Measurements from ENCODE around the gene C19orf12.
"Not testable (repeated sequence)": the region's sequence is repeated elsewhere in the genome, so short reads cannot be mapped to it uniquely, and the experiment has no call there.

The C19orf12 gene

DNA sequence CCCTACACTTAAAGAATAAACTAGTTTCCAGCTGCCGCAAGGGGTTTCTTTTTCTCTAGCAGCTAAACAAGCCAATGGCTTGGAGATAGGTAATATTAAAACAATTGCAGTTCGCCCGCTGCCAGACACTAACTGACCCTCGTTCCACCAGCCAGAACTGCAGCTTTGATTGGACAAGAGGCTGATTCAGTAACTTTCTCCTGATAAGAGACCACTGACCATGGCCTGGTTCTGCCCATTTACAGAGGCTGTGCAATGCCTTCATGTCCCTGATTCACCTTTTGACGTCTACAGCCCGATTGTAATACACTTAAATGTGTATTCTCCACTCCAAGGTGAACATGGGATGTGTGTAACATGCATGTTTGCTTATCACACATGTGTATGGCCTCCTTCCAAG lies 12.8 kb upstream of the C19orf12 start:
- DNase-seq, result no peak

- no peak for DNase-seq
Measured at GRCh38 chr19:29724746-29725145, 9.7 kb upstream of the C19orf12 start.

DNA sequence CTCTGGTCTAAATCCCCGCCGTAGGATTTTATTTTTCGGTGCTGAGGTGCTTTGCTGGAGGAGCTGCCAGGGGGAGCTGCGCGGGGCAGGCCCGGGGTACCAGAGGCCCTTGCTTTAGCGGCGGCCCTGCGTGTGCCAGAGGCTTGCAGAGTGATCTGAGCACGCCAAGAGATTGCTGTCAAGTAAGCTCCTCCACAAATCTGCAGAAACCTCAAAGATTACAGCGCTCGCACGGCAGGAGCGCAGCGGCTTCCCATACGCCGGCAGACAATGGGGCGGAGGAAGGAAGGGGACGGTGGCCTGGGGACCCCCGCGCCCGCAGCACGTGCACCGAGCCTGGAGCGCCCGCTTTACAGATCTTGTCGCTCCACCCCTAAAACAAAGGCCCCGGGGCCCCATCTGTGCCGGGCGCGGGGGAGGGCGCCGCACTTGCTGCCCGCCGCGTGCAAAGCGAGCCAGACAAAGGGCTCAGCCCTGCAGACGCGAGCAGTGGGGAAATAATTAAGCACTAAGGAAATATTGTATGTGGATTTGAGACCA lies 9.1 kb upstream of the C19orf12 start:
- DNase-seq, result no peak

- no peak for DNase-seq
Measured at GRCh38 chr19:29717051-29717450, 2.0 kb upstream of the C19orf12 start.

GRCh38 chr19:29715701-29716581 lies 880 bp upstream of the C19orf12 start:
- no peak for DNase-seq

DNA sequence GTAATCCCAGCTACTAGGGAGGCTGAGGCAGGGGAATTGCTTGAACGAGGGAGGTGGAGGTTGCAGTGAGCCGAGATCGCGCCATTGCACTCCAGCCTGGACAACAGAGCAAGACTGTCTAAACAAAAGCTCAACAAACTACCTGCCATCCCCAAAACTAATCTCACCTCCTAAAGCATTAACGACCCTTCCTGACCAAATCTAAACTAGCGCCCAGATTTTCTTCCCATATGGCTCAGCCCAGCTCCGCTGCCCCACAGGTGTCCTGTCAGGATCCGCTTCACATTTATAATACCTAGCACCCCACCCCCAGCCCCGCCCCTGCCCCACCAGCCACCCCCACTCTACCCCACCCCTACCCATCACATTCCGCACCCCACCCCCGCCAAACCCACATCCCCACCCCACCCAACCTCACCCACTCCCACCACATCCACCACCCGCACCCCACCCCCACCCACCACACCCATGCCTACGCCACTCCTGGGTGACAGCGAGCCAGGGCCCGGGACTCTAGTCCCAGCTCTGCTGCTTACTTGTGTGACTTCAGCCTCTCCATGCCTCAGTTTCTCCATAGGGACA lies 599 bp downstream of the C19orf12 start:
- no peak for DNase-seq

DNA sequence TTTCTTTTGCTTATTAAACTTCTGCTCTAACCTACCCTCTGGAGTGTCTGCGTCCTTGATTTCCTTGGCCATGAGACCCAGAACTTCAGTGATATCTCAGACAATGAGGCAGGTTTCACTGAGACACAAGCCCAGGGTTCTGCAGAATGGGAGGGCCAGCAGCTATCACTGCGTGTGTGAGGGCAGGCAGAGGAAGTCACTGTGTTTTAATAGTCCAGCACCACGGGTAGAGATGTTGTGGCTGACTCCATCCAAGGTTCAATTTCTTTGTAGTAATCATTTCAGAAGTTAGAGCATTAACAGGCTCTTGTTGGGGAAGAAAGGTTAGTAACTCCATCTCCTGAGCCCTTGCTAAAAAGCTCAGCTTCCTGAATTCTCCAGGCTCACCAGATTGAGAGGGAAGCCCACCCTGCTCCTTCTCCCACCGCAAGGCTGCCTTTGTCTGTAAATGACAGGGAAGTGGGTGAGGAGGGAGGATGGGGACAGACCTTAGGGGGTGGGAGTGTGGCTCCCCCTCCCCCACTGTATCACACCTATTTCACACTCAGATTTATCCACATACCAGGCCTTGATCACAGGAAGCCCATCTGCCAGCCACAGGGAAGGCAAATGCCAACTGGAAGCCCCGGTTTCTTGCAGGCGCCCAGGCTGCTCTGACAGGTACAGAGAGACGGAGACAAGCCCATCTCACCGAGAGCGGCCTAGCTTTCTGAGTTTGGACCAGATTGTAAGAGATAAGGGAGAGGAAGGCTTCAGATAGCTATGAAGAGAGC lies 2.1 kb downstream of the C19orf12 start:
- DNase-seq, result no peak

DNA sequence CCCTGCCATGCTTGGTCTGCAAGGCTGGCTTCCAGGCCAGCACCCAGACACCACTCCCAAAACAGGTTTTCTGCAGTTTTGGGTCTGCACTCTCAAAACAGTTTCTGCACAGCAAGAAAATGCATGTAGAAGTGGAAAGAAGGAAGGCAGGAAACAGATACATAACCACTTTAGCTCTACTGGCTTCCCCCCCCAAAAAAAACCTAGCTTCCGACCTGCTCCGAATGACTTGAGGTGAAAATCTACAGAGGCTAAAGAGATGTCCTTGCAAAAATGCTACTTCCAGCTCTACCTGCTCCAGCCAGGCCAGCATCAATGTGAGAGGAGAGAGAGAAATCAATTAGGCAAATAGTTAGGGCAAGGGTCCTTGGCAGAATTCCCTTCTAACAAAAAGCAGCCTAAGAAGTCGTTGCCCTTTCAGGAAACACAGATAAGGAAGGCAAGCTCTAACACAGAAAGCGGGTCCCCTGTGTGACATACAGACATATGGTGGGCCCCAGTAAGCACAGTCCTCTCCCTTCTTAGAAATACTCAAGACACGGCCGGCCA lies 3.4 kb downstream of the C19orf12 start:
- DNase-seq, result no peak

DNA sequence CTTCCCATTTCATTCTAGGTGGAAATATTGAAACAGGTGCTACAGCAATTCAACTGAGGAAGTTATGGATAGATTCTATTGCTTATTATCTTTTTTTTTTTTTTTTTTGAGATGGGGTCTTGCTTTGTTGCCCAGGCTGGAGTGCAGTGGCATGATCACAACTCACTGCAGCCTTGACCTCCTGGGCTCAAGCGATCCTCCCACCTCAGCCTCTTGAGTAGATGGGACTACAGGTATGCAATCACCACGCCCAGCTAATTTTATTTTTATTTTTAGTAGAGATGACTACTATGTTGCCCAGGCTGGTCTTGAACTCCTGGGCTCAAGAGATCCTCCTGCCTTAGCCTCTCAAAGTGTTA lies 5.6 kb downstream of the C19orf12 start:
- DNase-seq, result not testable (repeated sequence)

DNA sequence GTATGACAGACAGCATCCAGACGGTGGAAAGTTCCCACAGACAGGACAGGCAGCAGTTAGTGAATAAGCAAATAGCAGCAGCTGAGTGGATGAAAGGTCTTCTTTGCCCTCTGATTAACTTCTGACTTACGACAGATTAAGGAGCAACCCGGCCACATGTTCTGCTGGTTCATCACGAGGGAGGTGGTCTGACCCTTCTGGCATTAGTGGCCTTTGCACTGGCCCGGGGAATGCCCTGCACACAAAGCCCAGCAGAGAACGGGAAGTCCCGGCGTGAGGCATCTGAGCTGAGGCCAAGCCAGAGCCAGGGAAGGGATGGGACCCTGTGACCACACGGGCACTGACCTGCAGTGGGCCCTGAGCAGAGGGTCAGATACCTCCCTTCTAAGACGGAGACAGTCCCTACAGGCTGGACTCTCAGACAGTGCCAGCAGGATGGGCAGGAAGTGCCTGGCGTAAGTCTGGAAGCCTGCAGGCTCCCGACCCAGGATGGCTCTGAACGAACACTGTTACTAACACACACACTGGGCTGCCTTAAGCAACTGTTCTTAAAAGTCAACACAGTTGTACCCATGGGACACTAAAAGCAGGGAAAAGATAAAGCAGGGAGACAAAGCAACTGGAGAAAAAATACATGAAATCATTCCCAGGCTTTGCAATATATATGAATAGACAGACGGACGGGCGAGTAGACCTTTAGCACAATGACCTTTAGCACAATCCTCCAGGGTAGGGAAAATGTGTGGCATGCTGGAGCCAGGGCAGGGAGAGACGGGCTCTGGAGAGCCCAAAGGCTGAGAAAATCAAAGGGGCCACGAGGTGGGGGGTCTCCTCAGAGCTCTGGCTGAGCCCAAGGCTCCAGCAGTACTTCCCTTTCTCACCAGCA lies 6.3 kb downstream of the C19orf12 start:
- no peak for DNase-seq

- no peak for DNase-seq
Measured at GRCh38 chr19:29706635-29707034, 8.4 kb downstream of the C19orf12 start.

- DNase-seq, result no peak
Measured at GRCh38 chr19:29705706-29706105, 9.4 kb downstream of the C19orf12 start.

GRCh38 chr19:29704562-29705558 lies 10.2 kb downstream of the C19orf12 start:
- DNase-seq, result no peak

DNA sequence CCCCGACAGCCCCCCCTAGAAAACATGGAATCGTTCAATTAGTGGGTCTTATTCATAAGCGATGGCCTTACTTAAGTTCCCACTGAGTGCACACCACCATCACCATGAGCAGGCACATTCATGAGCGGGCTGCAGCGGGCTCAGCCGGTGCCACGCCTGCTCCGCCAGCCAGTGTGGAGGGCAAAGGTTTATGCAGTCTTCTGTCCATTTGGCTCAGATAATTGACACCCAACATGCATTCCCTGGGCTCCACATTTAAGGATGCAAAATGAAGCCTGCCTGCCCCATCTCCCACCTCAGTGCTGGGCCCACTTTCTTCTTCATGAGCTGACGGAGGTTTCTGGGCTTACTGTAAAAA lies 12.1 kb downstream of the C19orf12 start:
- DNase-seq, result no peak

DNA sequence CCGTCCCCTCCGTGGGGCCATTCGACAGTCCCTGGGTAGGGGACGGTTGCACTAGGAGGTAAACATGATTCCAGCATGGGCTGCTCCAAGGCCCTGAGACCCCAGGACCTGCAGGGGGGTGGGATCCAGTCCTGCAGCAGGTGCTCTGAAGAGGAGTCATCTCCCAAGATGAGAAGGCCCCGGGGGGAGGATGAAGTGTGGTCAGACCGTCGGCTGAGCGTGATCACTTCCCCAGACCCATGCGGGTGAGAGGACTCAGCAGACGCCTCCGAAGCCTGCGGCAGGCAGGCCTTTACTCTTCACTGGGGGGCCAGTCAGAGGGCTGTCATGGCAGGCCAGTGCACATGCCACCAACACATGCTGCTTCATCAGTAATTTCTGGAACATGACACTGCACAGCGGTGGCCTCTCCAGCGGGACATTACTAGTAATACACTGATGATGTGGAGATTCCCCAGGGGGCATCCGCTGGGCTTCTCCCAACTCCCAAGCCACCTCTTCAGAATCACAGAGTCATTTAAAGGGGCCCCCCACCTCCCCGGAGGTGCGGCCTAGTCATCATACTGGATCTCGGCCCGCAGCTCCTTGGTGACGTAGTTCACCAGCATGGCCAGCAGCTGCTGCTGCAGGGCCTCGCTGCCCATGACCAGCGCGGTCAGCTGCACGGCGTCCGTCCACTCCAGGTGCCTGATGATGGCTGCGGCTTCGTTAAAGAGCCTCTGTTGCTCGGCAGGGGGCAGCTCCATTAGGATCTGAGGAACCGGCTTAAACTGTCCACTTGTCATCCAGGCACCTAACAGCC lies 12.7 kb downstream of the C19orf12 start:
- no peak for DNase-seq

DNA sequence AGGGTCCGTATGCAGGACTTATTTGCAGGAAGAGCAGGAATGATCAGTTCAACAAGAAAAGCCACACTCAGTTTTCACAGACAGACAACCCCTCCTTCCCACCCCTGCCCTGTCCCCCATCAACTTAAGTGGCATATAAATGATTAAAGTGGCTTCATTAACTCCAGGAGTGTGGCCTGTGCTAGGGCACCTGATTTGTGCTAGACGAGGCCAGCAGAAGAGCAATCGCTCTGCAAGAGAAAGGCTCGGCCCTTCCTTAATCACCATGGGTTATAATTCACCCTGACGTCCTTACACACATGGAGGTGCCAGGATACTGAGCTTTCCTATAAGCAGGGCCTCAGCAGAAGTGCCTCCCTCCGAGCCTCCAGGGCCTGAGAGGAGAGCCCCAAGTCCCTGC lies 14.6 kb downstream of the C19orf12 start:
- DNase-seq, result no peak

DNA sequence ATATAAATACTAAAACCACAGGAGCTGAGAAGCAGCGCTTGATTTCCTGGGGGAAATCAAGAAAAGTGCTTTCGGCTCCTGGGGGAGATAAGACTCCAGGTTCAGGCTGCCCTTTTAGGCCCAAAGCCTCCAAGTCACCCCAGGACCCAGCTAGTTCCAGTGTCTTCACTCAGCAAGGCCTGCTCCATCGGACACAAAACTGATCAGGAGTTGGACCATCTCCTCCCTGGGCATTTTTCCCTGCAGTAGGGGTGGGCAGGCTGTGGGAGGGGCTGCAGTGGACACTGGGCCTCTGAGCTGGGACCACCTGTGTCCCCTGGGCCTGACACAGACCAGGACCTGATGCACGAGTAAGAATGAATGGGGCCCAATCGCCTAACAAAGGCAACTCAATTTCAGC lies 15.2 kb downstream of the C19orf12 start:
- DNase-seq, result no peak

DNA sequence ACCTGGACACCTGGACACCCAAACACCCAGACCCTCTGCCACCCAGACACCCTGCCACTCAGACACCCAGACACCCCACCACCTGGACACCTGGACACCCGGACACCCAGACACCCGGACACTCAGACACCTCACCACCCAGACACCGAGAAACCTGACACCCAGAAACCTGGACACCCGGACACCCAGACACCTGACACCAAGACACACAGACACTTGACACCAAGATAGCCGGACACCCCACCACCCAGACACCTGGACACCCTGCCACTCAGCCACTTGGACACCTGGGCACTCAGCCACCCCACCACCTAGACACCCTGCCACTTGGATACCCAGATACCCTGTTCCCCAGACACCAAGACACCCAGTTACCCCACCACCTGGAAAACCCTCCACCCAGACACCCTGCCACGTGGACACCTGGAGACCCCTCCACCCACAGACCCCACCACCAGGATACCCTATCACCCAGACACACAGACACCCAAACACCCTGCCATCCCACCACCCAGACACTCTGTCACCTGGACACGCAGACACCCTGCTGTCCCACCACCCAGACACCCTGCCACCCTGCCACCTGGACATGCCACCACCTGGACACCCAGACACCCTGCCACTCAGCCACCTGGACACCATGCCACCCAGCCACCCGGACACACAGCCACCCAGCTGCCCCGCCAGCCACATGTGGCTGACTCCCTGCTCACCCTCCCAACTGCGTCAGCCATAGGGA lies 17.4 kb downstream of the C19orf12 start:
- no peak for DNase-seq

DNA sequence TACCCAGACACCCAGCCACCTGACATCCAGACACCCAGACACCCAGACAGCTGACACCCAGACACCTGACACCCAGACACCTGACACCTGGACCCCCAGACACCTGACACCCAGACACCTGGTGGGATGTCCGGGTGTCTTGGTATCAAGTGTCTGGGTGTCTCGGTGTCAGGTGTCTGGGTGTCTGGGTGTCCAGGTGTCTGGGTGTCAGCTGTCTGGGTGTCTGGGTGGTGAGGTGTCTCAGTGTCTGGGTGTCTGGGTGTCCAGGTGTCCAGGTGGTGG lies 18.6 kb downstream of the C19orf12 start:
- DNase-seq, result no peak

All from NCI-H510A treated with DMSO at 0.1 percent for 48 hours (cell line).